ENCODE data around the gene ITGB3. TPM values are rescaled to one million over a fixed set of nuclear protein-coding genes. Genes with fewer than 3 reads are reported as not detected.

The ITGB3 gene
- total RNA-seq, 4 donors from 2014 or later, result 7.4 to 28.7 (median 23.5) TPM

DNA sequence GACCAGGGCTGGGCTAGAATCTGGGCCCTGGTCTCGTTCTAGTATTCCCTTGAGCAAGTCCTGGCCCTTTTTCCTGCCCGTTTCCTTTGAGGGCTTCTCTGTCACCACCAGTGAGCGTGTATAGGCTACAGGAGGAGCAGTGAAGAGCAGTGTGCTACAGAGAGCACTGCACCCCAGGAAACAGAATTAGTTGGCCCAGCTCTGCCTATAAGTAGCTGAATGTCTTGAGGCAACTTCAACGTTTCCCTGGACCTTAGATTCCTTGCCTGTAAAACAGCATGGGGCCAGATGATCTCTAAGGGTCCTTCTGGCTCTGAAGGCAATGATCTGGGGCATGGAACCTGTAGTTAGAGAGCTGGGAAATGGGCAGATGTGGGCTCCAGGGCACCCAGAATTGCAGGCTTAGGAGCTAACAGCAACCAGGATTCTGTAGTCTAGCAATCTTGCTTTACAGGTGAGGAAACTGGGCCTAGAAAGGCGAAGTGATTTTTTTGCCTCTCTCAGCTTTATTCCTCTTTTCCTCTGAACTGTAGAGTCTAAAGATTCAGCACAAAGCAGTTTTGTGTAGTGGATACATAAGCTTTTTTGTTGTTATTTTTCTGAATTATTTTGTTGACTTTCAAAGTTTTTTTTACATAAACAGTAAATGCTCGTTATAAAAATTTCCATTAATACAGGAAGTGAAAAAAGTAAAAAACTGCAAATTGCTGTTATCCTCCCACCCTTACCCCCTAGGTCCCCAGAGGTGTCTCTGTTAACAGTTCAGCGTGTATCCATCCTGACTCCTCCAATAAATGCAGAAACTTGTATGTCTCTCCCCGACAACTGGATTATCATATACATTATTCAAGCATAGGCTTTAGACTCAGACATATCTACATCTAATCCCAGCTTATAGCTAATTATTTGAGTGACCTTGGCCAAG lies 46.2 kb upstream of the ITGB3 start:
- H3K4me1 ChIP-seq, result no peaks in the 10 kb centered on the region
- no peak for DNase-seq
- H3K9me3 ChIP-seq, result no peaks in the 10 kb centered on the region
- no peak overlapping the region for H3K4me3 ChIP-seq
- H3K27ac ChIP-seq, result no peak overlapping the region
- no peaks in the 10 kb centered on the region for H3K27me3 ChIP-seq
- no peaks in the 10 kb centered on the region for H3K36me3 ChIP-seq
- intact Hi-C loops (cut with DNase I; ENCODE audit: low total_unique reads), result no loop called here
- no peak for TF ChIP-seq POLR2A (IDR thresholded peaks at IDR 0.05)
- TF ChIP-seq, protein P1, sequence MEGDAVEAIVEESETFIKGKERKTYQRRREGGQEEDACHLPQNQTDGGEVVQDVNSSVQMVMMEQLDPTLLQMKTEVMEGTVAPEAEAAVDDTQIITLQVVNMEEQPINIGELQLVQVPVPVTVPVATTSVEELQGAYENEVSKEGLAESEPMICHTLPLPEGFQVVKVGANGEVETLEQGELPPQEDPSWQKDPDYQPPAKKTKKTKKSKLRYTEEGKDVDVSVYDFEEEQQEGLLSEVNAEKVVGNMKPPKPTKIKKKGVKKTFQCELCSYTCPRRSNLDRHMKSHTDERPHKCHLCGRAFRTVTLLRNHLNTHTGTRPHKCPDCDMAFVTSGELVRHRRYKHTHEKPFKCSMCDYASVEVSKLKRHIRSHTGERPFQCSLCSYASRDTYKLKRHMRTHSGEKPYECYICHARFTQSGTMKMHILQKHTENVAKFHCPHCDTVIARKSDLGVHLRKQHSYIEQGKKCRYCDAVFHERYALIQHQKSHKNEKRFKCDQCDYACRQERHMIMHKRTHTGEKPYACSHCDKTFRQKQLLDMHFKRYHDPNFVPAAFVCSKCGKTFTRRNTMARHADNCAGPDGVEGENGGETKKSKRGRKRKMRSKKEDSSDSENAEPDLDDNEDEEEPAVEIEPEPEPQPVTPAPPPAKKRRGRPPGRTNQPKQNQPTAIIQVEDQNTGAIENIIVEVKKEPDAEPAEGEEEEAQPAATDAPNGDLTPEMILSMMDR (IDR thresholded peaks at IDR 0.05), result no peak

DNA sequence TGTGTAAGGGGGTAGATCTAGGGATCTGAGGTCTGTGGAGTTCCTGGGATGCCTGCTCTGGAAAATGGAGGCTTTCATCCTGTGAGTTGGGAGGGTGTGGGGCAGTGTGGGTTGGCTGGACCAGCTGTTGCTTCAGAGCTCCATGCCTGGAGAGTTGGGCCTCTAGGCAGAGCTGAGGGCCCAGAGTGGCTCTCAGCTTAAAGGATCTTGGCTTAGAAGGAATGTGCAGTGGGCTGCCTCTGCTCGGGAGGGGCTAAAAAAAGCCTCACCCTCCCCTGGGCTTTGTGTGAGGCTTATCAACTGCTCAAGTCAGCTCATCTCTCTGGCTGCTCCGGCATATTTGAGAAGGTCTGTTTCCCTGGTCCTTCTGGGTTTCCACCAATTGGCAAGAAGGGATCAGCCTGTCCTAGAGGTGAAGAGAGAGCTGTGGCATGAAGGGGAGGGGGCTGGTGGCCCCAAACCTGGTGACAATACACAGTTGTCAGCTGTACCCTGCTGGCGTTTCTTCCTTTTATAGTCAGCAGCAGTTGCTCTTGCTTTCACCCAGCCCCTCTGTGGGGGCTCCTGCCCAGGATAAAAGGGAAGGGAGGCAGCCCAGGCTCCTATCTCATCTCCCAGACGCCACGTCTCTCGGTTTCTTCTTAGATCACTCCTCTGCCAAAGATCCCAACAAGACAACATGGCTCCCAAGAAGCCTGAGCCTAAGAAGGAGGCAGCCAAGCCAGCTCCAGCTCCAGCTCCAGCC lies 44.7 kb upstream of the ITGB3 start, which contains the start of gene MYL4:
TSS of gene MYL4 (plus strand) at position 605 of the 745 bp plus-strand sequence. CDS start at position 680, 75 bp downstream.
- intact Hi-C loops (cut with DNase I; ENCODE audit: low total_unique reads), result no loop called here
- Histone ChIP-seq H3K36me3 (no peaks in the 10 kb centered on the region), H3K4me1 (no peaks in the 10 kb centered on the region), H3K27ac (no peak within 1 kb of the TSS), H3K27me3 (no peaks in the 10 kb centered on the region), H3K4me3 (no peak within 1 kb of the TSS), H3K9me3 (no peaks in the 10 kb centered on the region)
- TF ChIP-seq, protein P1 (IDR thresholded peaks at IDR 0.05), result no peak
- TF ChIP-seq POLR2A (IDR thresholded peaks at IDR 0.05), result no peak
- no peak for DNase-seq

DNA sequence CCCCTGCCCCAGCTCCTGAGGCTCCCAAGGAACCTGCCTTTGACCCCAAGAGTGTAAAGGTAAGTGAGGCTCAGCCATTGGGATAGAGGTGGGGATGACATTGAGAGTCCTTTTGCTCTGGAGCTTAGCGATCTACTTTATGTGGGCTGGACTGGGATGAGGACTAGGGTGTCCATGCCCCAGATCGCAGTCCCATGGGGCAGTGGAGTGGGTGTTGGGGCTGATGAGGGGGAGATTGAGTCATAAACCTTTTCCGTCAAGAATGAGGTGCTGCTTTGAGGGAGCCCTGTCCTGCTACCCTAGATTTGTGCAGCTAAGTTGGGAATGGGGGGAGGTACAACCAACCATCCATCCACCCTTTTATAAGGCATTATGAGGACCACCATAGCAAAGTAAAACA lies 44.1 kb upstream of the ITGB3 start:
- TF ChIP-seq POLR2A (IDR thresholded peaks at IDR 0.05), result no peak
- TF ChIP-seq, protein P1 (IDR thresholded peaks at IDR 0.05), result no peak
- H3K4me3 ChIP-seq, result no peak overlapping the region
- no peaks in the 10 kb centered on the region for H3K4me1 ChIP-seq
- H3K9me3 ChIP-seq, result no peaks in the 10 kb centered on the region
- intact Hi-C loops (cut with DNase I; ENCODE audit: low total_unique reads), result no loop called here
- no peak for DNase-seq
- no peak overlapping the region for H3K27ac ChIP-seq
- no peaks in the 10 kb centered on the region for H3K27me3 ChIP-seq
- no peaks in the 10 kb centered on the region for H3K36me3 ChIP-seq

DNA sequence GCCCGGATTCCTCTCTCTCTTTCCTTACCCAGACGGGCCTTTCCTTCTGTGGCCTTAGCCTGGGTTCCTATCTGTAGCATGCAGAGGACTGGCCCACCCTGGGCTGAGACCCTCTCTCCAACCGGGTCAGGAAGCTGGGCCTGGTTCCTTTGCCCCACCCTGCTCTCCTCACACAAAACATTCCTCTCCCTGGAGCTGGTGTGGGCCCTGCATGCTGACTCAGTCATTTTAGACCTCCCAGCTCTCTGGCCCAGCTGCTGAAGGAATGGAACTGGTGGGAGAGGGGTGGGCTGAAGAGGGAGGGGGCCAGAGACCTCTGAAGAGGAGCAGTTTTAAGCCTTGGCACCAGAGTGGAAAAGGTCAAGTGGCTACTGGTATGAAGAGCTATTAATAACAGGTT lies 43.5 kb upstream of the ITGB3 start:
- Histone ChIP-seq H3K27me3 (no peaks in the 10 kb centered on the region), H3K4me1 (no peaks in the 10 kb centered on the region), H3K36me3 (no peaks in the 10 kb centered on the region), H3K9me3 (no peaks in the 10 kb centered on the region), H3K4me3 (no peak overlapping the region), H3K27ac (no peak overlapping the region)
- no peak for DNase-seq
- intact Hi-C loops (cut with DNase I; ENCODE audit: low total_unique reads), result no loop called here
- TF ChIP-seq, protein P1 (IDR thresholded peaks at IDR 0.05), result no peak
- TF ChIP-seq POLR2A (IDR thresholded peaks at IDR 0.05), result no peak

DNA sequence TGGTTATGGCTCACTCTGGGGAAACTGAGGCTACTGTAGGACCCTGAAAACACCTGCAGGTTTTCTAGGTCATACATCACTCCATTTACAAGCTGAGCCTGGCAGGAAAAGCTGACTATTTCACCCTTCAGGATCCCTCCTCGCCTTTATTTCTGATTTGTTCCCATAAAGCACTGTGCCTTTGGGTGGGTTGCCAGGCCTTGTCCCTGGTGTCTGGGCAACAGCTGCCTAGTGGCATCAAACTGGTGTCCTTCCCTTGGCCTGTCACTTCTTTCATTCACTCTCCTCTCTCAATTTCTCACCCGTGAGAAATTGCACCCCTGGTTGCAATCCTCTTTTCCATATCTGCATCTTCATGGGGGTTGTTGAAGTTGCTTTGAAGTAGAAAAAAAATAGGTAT lies 42.8 kb upstream of the ITGB3 start:
- H3K4me3 ChIP-seq, result no peak overlapping the region
- no peaks in the 10 kb centered on the region for H3K36me3 ChIP-seq
- DNase-seq, result no peak
- no peaks in the 10 kb centered on the region for H3K9me3 ChIP-seq
- TF ChIP-seq, protein P1 (IDR thresholded peaks at IDR 0.05), result no peak
- TF ChIP-seq POLR2A (IDR thresholded peaks at IDR 0.05), result no peak
- intact Hi-C loops (cut with DNase I; ENCODE audit: low total_unique reads), result no loop called here
- H3K27ac ChIP-seq, result no peak overlapping the region
- no peaks in the 10 kb centered on the region for H3K27me3 ChIP-seq
- no peaks in the 10 kb centered on the region for H3K4me1 ChIP-seq

All from uterus (tissue), 4 donors.